GM12891 (cell line): ENCODE results near the gene SLC6A4.

ENCODE experiments used
- POLR2A ChIP-seq: IDR thresholded peaks from 2 replicates; pipeline ENCODE4 v1.6.1; 2011; ENCODE audit warnings: low read depth, low read length, control low read depth
- POLR2AphosphoS5 ChIP-seq: IDR thresholded peaks from 2 replicates; pipeline ENCODE4 v1.6.1; 2011; ENCODE audit warnings: low read depth, low read length, control low read depth
- SPI1 ChIP-seq: IDR thresholded peaks from 2 replicates; pipeline ENCODE4 v1.6.1; 2011; ENCODE audit warnings: low read depth, low read length, control low read depth
- TAF1 ChIP-seq: IDR thresholded peaks from 2 replicates; pipeline ENCODE4 v1.6.1; 2011; ENCODE audit warnings: low read depth, low read length, control low read depth

DNA sequence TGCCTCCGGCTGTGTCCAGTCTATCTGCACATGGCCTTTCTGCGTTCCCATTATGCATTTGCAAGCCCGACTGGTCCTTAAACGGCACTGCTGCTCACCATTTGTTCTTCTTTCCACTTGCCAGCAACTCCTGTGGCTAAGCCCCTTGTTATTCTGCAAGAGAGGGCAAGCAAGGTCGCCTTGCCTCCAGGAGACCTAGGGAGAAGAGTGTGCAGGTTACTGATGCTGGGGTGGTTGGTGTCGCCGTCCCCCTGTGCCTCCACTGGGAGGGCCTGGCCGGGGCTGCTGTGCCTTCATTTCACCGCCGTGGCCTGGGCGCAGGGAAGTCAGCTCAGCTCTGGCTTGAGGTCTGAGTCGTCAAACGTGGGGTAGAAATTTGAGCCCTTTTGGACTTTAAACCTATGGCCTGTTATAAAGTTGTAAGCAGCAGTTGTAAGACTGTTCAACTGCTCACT lies 12.7 kb downstream of the SLC6A4 start:
- TF ChIP-seq POLR2AphosphoS5 (no peak), POLR2A (no peak), TAF1 (no peak), SPI1 (no peak)
